ENCODE data around the gene RPRD1B.

RPRD1B gene, protein sequence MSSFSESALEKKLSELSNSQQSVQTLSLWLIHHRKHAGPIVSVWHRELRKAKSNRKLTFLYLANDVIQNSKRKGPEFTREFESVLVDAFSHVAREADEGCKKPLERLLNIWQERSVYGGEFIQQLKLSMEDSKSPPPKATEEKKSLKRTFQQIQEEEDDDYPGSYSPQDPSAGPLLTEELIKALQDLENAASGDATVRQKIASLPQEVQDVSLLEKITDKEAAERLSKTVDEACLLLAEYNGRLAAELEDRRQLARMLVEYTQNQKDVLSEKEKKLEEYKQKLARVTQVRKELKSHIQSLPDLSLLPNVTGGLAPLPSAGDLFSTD

GRCh38 chr20:38033330-38034107 is at the start of gene RPRD1B, which contains the start of gene TTI1:
RPRD1B (plus strand) TSS chr20:38033746; CDS start chr20:38033948, 202 bp downstream.
TTI1 (minus strand) TSS chr20:38033456; CDS start chr20:38013816, 19,640 bp downstream.
- FAIRE-seq (peak; percentile 89), DNase-seq (ENCODE audit: extremely low spot score, insufficient read length, low read depth) (peak; percentile 80)

DNA sequence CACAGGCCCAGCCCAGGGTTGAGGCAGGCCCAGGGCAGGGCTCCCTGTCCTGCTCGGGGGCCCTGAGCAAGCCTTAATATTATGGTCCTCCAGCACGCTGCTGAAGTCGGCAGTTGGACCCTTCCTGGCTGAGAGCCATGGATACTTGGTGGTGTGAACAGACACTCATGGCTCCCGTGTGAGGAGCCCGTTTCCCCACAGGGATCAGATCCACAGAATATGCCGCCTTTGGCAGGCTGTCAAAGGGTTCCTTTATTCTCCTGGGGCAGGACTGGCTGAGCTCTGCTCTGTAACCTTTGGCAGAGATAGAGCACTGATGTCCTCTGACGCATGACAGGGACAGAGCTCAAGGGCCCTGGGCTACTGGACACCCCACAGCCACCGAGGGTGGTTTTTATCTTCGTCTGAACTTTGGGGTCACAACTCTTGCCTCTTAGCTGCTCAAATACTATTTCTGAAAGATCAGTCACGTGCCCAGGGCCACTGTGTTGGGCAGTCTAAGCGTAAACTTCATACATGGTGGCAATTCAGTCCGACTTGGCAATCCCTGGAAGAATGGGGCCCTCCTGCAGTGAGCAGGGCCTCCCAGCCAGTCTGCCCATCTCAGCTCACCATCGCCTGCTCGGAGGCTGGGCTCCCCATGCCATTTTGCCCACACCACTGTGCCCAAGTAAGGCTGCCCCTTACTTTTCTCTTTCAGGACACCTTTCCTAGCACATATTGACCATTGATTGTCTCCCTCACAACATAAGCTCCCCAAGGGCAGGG is 49.3 kb upstream of the RPRD1B start:
- DNase-seq (ENCODE audit: extremely low spot score, insufficient read length, low read depth) (no peak), FAIRE-seq (no peak)

GRCh38 chr20:37986044-37986858 is 47.3 kb upstream of the RPRD1B start:
- FAIRE-seq (no peak), DNase-seq (ENCODE audit: extremely low spot score, insufficient read length, low read depth) (no peak)

DNA sequence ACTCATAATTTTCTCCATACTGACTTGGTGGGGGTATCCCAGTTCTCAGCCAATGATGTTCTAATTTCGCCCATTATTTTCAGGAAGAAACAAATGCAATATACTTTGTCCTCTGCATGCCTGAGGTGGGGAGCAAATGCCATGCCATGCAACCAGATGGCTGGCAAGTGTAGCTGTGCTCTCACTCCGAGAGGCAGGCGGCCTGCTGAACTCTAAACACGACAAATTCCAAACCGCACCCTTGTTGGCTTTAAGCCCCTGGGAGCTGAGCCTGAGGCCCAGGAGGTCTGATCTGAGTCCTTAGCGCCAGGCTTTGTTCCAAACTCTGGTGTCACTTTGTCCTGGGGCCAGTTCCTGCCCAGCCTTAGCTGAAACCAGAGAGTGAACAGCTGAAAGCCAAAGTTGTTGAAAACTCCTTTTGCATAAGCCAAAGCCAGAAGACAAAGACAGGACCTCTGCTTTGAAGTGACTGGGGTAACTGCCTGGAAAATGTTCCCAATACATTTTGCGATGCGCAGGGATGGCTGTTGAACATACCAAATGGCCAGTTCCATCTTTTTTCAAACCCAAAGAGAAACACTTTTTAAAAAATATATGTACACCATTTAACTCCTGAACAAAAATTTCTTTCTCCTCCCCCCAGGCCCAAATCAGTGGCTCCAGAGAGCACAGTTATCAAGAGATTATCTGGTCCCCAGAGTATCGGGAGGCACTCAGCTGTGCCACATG is 46.5 kb upstream of the RPRD1B start:
- DNase-seq (ENCODE audit: extremely low spot score, insufficient read length, low read depth): no peak
- no peak for FAIRE-seq

GRCh38 chr20:37987602-37988290 is 45.8 kb upstream of the RPRD1B start:
- FAIRE-seq (no peak), DNase-seq (ENCODE audit: extremely low spot score, insufficient read length, low read depth) (no peak)

GRCh38 chr20:37988306-37988954 is 45.1 kb upstream of the RPRD1B start:
- no peak for FAIRE-seq
- DNase-seq (ENCODE audit: extremely low spot score, insufficient read length, low read depth): no peak

DNA sequence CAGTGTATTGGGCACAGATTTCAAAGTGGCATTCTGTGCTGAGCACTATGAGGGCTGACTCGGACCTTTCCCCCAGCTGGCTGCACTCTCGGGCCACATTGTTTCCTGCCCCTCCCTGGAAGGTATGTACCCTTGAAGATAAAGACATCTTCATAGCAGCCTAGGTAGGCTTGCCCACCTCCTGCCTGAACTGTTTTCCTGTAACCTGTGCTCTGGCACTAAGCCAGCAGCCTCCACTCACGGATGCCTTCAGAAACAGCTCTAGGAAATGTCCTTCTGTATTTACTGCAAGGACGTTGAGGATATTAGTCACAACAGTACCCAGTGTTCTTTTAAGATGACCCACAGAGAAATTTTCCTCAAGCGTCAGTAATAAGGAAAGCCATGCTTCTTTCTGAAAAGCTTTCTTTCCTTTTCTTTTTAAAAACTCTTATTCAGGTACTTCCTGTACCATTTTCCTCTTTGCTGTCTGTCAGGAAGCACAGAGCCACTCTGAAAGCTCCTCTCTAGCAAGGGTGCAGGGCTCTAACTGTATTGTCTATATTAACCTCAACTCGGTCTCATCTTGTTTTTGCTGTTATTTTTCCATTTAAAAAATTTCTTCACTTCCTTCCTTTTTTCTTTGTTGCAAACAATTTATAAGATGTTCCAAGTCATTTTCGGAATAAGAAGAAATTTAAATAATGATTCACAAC is 43.8 kb upstream of the RPRD1B start:
- FAIRE-seq: no peak
- no peak for DNase-seq (ENCODE audit: extremely low spot score, insufficient read length, low read depth)

- DNase-seq (ENCODE audit: extremely low spot score, insufficient read length, low read depth) (peak; percentile 67), FAIRE-seq (peak; percentile 93)
These were observed 42.9 kb upstream of the RPRD1B start for GRCh38 chr20:37990571-37991151.

GRCh38 chr20:37991157-37991866 is 42.2 kb upstream of the RPRD1B start:
- FAIRE-seq (no peak), DNase-seq (ENCODE audit: extremely low spot score, insufficient read length, low read depth) (no peak)

DNA sequence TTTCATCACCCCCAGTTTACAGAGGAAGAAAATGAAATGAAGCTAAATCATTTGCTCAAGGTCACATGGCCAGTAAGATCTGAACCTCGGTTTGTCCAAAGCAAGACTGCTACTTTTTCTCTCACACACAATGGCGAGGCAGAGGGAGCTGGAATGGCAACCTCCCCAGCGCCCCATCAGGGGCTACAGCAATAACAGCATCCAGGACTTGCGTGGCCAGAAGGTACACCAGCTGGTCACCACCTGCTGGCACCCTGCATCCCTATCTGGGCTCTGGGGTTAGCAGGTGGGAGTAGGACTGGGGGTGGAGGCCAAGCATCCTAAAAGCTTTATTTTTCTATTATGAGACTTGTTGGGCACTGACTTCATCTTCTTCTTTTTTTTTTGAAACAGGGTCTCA is 41.6 kb upstream of the RPRD1B start:
- DNase-seq (ENCODE audit: extremely low spot score, insufficient read length, low read depth): no peak
- no peak for FAIRE-seq

DNA sequence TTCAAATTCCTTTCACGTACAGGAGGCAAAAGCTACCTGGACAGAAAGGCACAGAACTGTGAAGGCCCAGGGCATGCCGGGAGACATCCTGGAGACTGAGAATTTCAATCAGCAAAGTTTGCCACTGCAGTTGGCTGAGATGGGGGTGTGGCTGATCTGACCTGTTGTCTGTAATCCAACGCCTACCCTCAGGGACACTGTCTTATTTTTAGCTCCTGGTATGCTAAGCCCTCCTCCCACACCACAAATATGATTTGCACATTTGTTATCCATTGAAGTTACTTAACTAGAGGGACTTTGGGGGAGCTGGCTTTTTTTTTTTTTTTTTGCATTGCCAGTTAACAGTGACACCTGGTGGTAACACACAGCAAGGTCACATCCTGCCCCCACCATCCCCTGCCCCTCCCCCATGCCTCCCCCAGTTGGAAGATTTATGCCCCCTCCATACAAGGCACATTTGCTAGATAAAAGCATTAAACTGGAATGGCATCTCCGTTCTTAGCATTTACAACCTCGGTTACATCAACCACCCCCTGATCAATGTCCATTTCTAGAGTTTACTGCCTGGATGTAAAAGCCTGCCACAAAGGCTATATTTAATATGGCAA is 40.6 kb upstream of the RPRD1B start:
- no peak for FAIRE-seq

GRCh38 chr20:37994512-37994911 is 39.0 kb upstream of the RPRD1B start:
- FAIRE-seq: no peak
- DNase-seq (ENCODE audit: extremely low spot score, insufficient read length, low read depth): no peak

More for the DNA sequence above, 40.6 kb upstream of the RPRD1B start:
- DNase-seq (ENCODE audit: extremely low spot score, insufficient read length, low read depth): peak; percentile 29

- no peak for FAIRE-seq
- no peak for DNase-seq (ENCODE audit: extremely low spot score, insufficient read length, low read depth)
These were observed 37.5 kb upstream of the RPRD1B start for GRCh38 chr20:37995856-37996605.

DNA sequence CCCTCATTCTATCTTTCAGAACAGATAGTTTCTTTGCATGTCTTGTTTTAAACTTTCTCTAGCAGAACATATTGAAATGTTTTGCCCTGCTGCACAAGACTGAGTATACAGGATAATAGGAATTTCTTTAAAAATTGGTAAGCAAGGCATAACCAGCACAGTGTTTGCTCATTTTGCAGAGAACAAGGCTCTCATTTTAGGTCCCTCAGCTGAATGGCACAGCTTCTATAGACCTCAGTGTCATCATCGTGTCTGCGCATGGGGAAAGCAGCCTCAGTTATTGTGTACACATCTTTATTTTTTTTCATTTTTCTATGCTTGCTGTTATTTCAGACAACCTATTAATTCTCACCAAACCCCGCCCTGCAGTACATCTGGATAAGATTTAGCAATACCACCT is 36.0 kb upstream of the RPRD1B start:
- FAIRE-seq (no peak), DNase-seq (ENCODE audit: extremely low spot score, insufficient read length, low read depth) (no peak)

DNA sequence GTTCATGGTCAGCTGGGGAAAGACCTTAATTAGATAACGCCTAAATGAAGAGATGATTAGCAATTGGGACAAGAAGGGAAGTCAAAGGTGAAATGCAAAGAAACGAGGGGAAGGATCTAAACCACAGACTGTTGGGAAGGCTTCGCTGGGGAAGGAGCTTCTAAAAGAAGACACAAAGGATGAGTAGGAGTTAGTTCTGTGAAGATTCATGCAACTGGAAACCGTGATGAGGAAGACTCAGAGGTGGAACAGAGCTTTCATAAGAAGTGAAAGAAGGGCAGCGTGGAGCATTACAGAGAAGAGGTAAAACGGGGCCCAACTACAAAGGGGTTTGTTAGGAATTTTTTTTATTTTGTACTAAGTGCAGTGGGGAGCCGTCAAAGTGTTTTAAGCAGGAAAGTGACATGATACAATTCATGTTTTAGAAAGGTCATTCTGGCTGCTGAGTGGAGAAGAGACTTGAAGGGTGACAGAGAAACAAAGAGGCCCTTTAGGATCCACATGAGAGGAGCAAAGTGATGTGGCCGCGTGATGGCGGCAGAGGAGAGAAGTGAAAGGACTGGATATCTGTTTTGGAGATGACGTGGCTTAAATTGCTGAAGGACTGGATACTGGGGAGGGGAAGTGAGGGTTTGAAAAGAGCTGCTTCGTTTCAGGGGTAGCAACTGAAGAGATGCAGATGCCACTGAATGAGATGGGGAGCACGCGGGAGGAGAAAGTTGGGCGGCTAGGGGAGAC is 33.9 kb upstream of the RPRD1B start:
- no peak for FAIRE-seq
- DNase-seq (ENCODE audit: extremely low spot score, insufficient read length, low read depth): no peak
